Measurements from ENCODE around the gene AGFG2. TPM values are rescaled to one million over a fixed set of nuclear protein-coding genes. Genes with fewer than 3 reads are reported as not detected.

AGFG2 gene
- total and polyA plus RNA-seq, 2 of the 13 experiments (the other 11 are each of a cell fraction or from before 2014, with no cell fraction given) = 125 to 132 TPM

GRCh38 chr7:100566018-100566531 lies 27.1 kb downstream of the AGFG2 start (continued):
- peak; percentile 19; the same call in 1 of the 2 replicates for TF ChIP-seq GABPB1 (CRISPR knock-in tag; IDR thresholded peaks at IDR 0.05)
- no peak for TF ChIP-seq ZBTB26 (CRISPR knock-in tag; IDR thresholded peaks at IDR 0.05; ENCODE audit: borderline replicate concordance)
- no peak for TF ChIP-seq ZNF737 (CRISPR knock-in tag; IDR thresholded peaks at IDR 0.05; ENCODE audit: borderline replicate concordance)
- TF ChIP-seq RXRA (CRISPR knock-in tag; IDR thresholded peaks at IDR 0.05) = peak; percentile 16; the same call in 1 of the 2 replicates
- TF ChIP-seq MEIS2 (CRISPR knock-in tag; IDR thresholded peaks at IDR 0.05) = no peak
- no peak for TF ChIP-seq ZBTB49 (CRISPR knock-in tag; IDR thresholded peaks at IDR 0.05; ENCODE audit: borderline replicate concordance)
- no peak for TF ChIP-seq ZSCAN5A (CRISPR knock-in tag; IDR thresholded peaks at IDR 0.05; ENCODE audit: borderline replicate concordance)
- TF ChIP-seq ZBTB44 (CRISPR knock-in tag; IDR thresholded peaks at IDR 0.05) = no peak
- no peak for TF ChIP-seq MLX (CRISPR knock-in tag; IDR thresholded peaks at IDR 0.05)
- TF ChIP-seq JDP2 (CRISPR knock-in tag; IDR thresholded peaks at IDR 0.05; ENCODE audit: borderline replicate concordance) = no peak
- TF ChIP-seq TEAD3 (CRISPR knock-in tag; optimal IDR thresholded peaks at IDR 0.05; ENCODE audit: borderline replicate concordance) = no peak
- TF ChIP-seq MYNN (CRISPR knock-in tag; IDR thresholded peaks at IDR 0.05; ENCODE audit: low read depth) = no peak
- TF ChIP-seq IKZF5 (CRISPR knock-in tag; IDR thresholded peaks at IDR 0.05) = peak; percentile 37; the same call in 1 of the 2 replicates
- 0 out of 2 replicates have a peak, but pooled peaks have one; percentile 4 for TF ChIP-seq KAT8 (CRISPR knock-in tag; IDR thresholded peaks at IDR 0.05)
- no peak for TF ChIP-seq ZNF562 (CRISPR knock-in tag; IDR thresholded peaks at IDR 0.05; ENCODE audit: borderline replicate concordance)
- no peak for TF ChIP-seq RFX5 (IDR thresholded peaks at IDR 0.05; ENCODE audit: low read depth, low read length)
- TF ChIP-seq ZNF75D (CRISPR knock-in tag; IDR thresholded peaks at IDR 0.05; ENCODE audit: borderline replicate concordance) = no peak
- TF ChIP-seq ZNF530 (CRISPR knock-in tag; IDR thresholded peaks at IDR 0.05; ENCODE audit: low read depth) = no peak
- TF ChIP-seq FOXP1 (IDR thresholded peaks at IDR 0.05) = no peak
- no peak for TF ChIP-seq FOXP1 (CRISPR knock-in tag; IDR thresholded peaks at IDR 0.05)
